H1 (cell line): ENCODE results near the gene PRKN. TPM values are rescaled to one million over a fixed set of nuclear protein-coding genes. Genes with fewer than 3 reads are reported as not detected.

Experiments
- CTCF ChIA-PET: fragments of 300-600 bp; sonication (Branson Sonifier 250); formaldehyde crosslinking; loops from one replicate; lab custom pipeline; 2021; ENCODE audit not compliant: partially characterized antibody; lab: Charles Lee
- POLR2A ChIA-PET: fragments of 300-600 bp; sonication (Branson Sonifier 250); formaldehyde crosslinking; loops from one replicate; lab custom pipeline; 2021; ENCODE audit warnings: inconsistent platforms; ENCODE audit not compliant: partially characterized antibody; lab: Charles Lee
- DNase-seq, 2 experiments: peaks; one replicate each; pipeline versions ENCODE4 v3.0.0 to v3.0.0-alpha.2; 2010 to 2022; ENCODE audit warnings: low spot score in 2 of 2, low read depth in 1 of 2, mixed read lengths in 1 of 2
- FAIRE-seq: peaks from 2 replicates; lab custom pipeline; 2011; peaks lifted over from hg19 to GRCh38; lab: Jason Lieb, UNC
- H2AFZ ChIP-seq: 2 replicates; pipeline ENCODE4 v1.8.1; 2012; ENCODE audit warnings: low read length, inconsistent platforms
- H2AK5ac ChIP-seq: 2 replicates; pipeline ENCODE4 v1.6.1; 2013; ENCODE audit warnings: low read depth, low read length
- H2BK120ac ChIP-seq: replicated peaks from 2 replicates; pipeline ENCODE3; 2013; ENCODE audit warnings: low read depth, low read length, inconsistent platforms
- H2BK12ac ChIP-seq: 2 replicates; pipeline ENCODE4 v1.6.1; 2013; ENCODE audit warnings: low read depth, low read length
- H2BK15ac ChIP-seq: 2 replicates; pipeline ENCODE4 v1.6.1; 2013; ENCODE audit warnings: low read length
- H2BK20ac ChIP-seq: 2 replicates; pipeline ENCODE4 v1.6.1; 2013; ENCODE audit warnings: low read length
- H2BK5ac ChIP-seq: 2 replicates; pipeline ENCODE4 v1.6.1; 2013; ENCODE audit warnings: low read depth, low read length
- H3K14ac ChIP-seq: 2 replicates; pipeline ENCODE4 v1.6.1; 2013; ENCODE audit warnings: inconsistent platforms; ENCODE audit not compliant: insufficient read length
- H3K18ac ChIP-seq: 2 replicates; pipeline ENCODE4 v1.6.1; 2013; ENCODE audit warnings: low read length; ENCODE audit errors: extremely low read depth
- H3K23ac ChIP-seq: 2 replicates; pipeline ENCODE4 v1.6.1; 2013; ENCODE audit warnings: inconsistent platforms; ENCODE audit not compliant: insufficient read length
- H3K23me2 ChIP-seq: 2 replicates; pipeline ENCODE4 v1.6.1; 2013; ENCODE audit warnings: low read depth, low read length
- H3K27ac ChIP-seq: 2 replicates; pipeline ENCODE4 v1.6.1; 2011; ENCODE audit warnings: low read depth, low read length, inconsistent platforms
- H3K27me3 ChIP-seq, 4 experiments: replicated peaks in 1 of 4; 1 replicate in 1 of 4; 2 replicates in 3 of 4; pipeline versions ENCODE4 v1.6.1 to v1.8.1; 2011 to 2013; ENCODE audit warnings: low read length in 3 of 4, mild to moderate bottlenecking in 3 of 4, inconsistent platforms in 2 of 4, mixed read lengths in 2 of 4, moderate library complexity in 1 of 4; ENCODE audit not compliant: control insufficient read depth in 3 of 4, insufficient read depth in 3 of 4; ENCODE audit errors: extremely low read depth in 1 of 4
- H3K36me3 ChIP-seq, 4 experiments: 2 replicates each; pipeline versions ENCODE4 v1.6.1 to v1.8.1; 2011 to 2013; ENCODE audit warnings: mild to moderate bottlenecking in 4 of 4, low read length in 3 of 4, moderate library complexity in 2 of 4, control low read depth in 1 of 4, inconsistent platforms in 1 of 4; ENCODE audit not compliant: insufficient read depth in 4 of 4, control insufficient read depth in 2 of 4
- H3K4ac ChIP-seq: replicated peaks from 2 replicates; pipeline ENCODE3; 2013; ENCODE audit warnings: low read length, low read depth, mixed read lengths, inconsistent platforms; ENCODE audit not compliant: insufficient read length
- H3K4me1 ChIP-seq, 4 experiments: replicated peaks in 1 of 4; 1 replicate in 1 of 4; 2 replicates in 3 of 4; pipeline versions ENCODE4 v1.6.1 to v1.8.1; 2011 to 2013; ENCODE audit warnings: low read length in 3 of 4, inconsistent platforms in 2 of 4, mixed read lengths in 1 of 4; ENCODE audit not compliant: insufficient read depth in 4 of 4, control insufficient read depth in 3 of 4
- H3K4me2 ChIP-seq, 2 experiments: 2 replicates each; pipeline versions ENCODE4 v1.6.1 to v1.8.1; 2011 to 2013; ENCODE audit warnings: low read depth in 2 of 2, low read length in 2 of 2, control low read depth in 1 of 2, inconsistent platforms in 1 of 2, mild to moderate bottlenecking in 1 of 2; ENCODE audit not compliant: insufficient read depth in 1 of 2
- H3K4me3 ChIP-seq, 4 experiments: fragments of 200-600, 300-600 bp in 1 of 4; sonication (generic), shearing (Covaris generic), sonication (Bioruptor Twin) in 1 of 4; 2 replicates each; pipeline versions ENCODE4 v1.5.1 to v1.8.1; 2011 to 2016; ENCODE audit warnings: low read length in 4 of 4, low read depth in 3 of 4, control low read depth in 2 of 4, inconsistent platforms in 2 of 4, mild to moderate bottlenecking in 2 of 4, mixed read lengths in 1 of 4, moderate library complexity in 1 of 4; ENCODE audit not compliant: insufficient read depth in 2 of 4; ENCODE audit errors: extremely low read depth in 1 of 4
- H3K56ac ChIP-seq: replicated peaks from 2 replicates; pipeline ENCODE3; 2013; ENCODE audit warnings: low read depth, mild to moderate bottlenecking, mixed read lengths, low read length, inconsistent platforms; ENCODE audit not compliant: insufficient read length
- H3K79me1 ChIP-seq: 2 replicates; pipeline ENCODE4 v1.6.1; 2013; ENCODE audit warnings: low read depth, low read length, control low read depth
- H3K79me2 ChIP-seq, 2 experiments: 2 replicates each; pipeline versions ENCODE4 v1.6.1 to v1.8.1; 2012 to 2013; ENCODE audit warnings: low read length in 2 of 2, mild to moderate bottlenecking in 2 of 2, inconsistent platforms in 1 of 2; ENCODE audit not compliant: insufficient read depth in 2 of 2, control insufficient read depth in 1 of 2
- H3K9ac ChIP-seq, 4 experiments: replicated peaks in 1 of 4; 1 replicate in 1 of 4; 2 replicates in 3 of 4; pipeline versions ENCODE4 v1.6.1 to v1.8.1; 2011 to 2013; ENCODE audit warnings: low read depth in 3 of 4, low read length in 3 of 4, control low read depth in 2 of 4, mild to moderate bottlenecking in 2 of 4, moderate library complexity in 2 of 4, inconsistent platforms in 1 of 4; ENCODE audit errors: extremely low read depth in 1 of 4
- H3K9me3 ChIP-seq, 2 experiments: 2 replicates each; pipeline versions ENCODE4 v1.6.1 to v1.8.1; 2012 to 2013; ENCODE audit warnings: mild to moderate bottlenecking in 2 of 2, moderate library complexity in 2 of 2, control low read depth in 1 of 2, inconsistent platforms in 1 of 2, low read depth in 1 of 2, low read length in 1 of 2, mixed read lengths in 1 of 2; ENCODE audit not compliant: insufficient read depth in 2 of 2
- H4K20me1 ChIP-seq, 2 experiments: replicated peaks in 1 of 2; 2 replicates each; pipeline versions ENCODE3 to v1.8.1; 2011 to 2013; ENCODE audit warnings: inconsistent platforms in 2 of 2, low read length in 2 of 2, mild to moderate bottlenecking in 1 of 2; ENCODE audit not compliant: insufficient read depth in 2 of 2, control insufficient read depth in 1 of 2
- H4K5ac ChIP-seq: 2 replicates; pipeline ENCODE4 v1.6.1; 2013; ENCODE audit warnings: low read length, low read depth, mixed read lengths, inconsistent platforms; ENCODE audit not compliant: insufficient read length
- H4K8ac ChIP-seq: 2 replicates; pipeline ENCODE4 v1.8.0; 2013; ENCODE audit warnings: mild to moderate bottlenecking, moderate library complexity, low read length, inconsistent platforms; ENCODE audit not compliant: insufficient read depth; ENCODE audit errors: extremely low read depth
- H4K91ac ChIP-seq: replicated peaks from 2 replicates; pipeline ENCODE3; 2013; ENCODE audit warnings: low read length, mixed read lengths, inconsistent platforms; ENCODE audit not compliant: insufficient read length
- CTCF ChIP-seq, 3 experiments: IDR thresholded peaks; 1 replicate in 2 of 3; 2 replicates in 1 of 3; pipeline versions ENCODE4 v1.5.1 to v1.6.1; 2011; ENCODE audit warnings: low read length in 3 of 3, mild to moderate bottlenecking in 3 of 3, inconsistent platforms in 2 of 3, low read depth in 1 of 3, moderate library complexity in 1 of 3; ENCODE audit not compliant: insufficient read depth in 1 of 3; ENCODE audit errors: control extremely low read depth in 1 of 3
- WGBS, 2 experiments: shearing (Covaris generic) in 1 of 2; methylation state at CpG; one replicate each; pipeline versions ENCODE4 v1.1.6 to v1.1.7; 2013 to 2015; ENCODE audit warnings: low lambda C conversion rate in 2 of 2, mixed read lengths in 2 of 2, inconsistent platforms in 1 of 2, low coverage in 1 of 2, missing lambda C conversion rate in 1 of 2; ENCODE audit not compliant: insufficient replicate concordance in 2 of 2, insufficient coverage in 1 of 2, insufficient read length in 1 of 2; ENCODE audit errors: extremely low coverage in 1 of 2, missing lambda C conversion rate in 1 of 2; 5-methylcytosine and 5-hydroxymethylcytosine counted together
- polyA plus RNA-seq, 7 experiments: library from polyadenylated mRNA; depleted of rRNA in 3 of 7; stranded (reverse) in 5 of 7; unstranded in 2 of 7; fragments of >200 nt in 5 of 7; fragments of 200-250 nt in 2 of 7; gene quantifications; 1 replicate in 5 of 7; 2 replicates in 1 of 7; 4 replicates in 1 of 7; pipeline versions ENCODE4 v1.2.1 to v1.2.3, GENCODE V29; 2011 to 2013; ENCODE audit warnings: missing spikeins in 2 of 7, mixed read lengths in 2 of 7
- total RNA-seq: library from RNA; stranded (reverse); fragmentation: NEBNext Ultra II Directional; extraction: Animal tissue kit (Norgen Biotek cat#: 25700); gene quantifications from 2 replicates; pipeline ENCODE4 v1.2.1, GENCODE V29; 2021

The PRKN gene
- total and polyA plus RNA-seq, 2 of the 8 experiments (the other 6 are each of a cell fraction or from before 2014, with no cell fraction given): 0.13 to 0.29 TPM

GRCh38 chr6:161890832-161891297 lies 836.7 kb downstream of the PRKN start:
- Histone ChIP-seq H3K18ac (no peak overlapping the region), H3K27ac (no peak overlapping the region), H3K4me1 (peaks cover 5 to 13% (median 11%) of the 10 kb centered on the region in 4 experiments; a peak in 5 of 7 replicates), H3K9me3 (no peaks in the 10 kb centered on the region), H3K36me3 (no peaks in the 10 kb centered on the region), H4K20me1 (no peaks in the 10 kb centered on the region), H2BK5ac (no peak overlapping the region), H3K27me3 (peaks cover 0 to 5% (median 0%) of the 10 kb centered on the region in 4 experiments; a peak in 4 of 7 replicates), H2BK120ac (no peak overlapping the region), H3K9ac (no peak overlapping the region), H3K79me1 (no peaks in the 10 kb centered on the region), H3K79me2 (no peaks in the 10 kb centered on the region), H3K14ac (no peak overlapping the region), H2AFZ (no peak overlapping the region), H4K91ac (no peak overlapping the region), H4K8ac (no peak overlapping the region), H3K4ac (no peak overlapping the region), H2BK12ac (no peak overlapping the region), H3K56ac (no peak overlapping the region), H3K4me3 (peak overlapping the region in 1 of 4 experiments; percentile 15; a peak in 2 of 8 replicates), H2BK15ac (no peak overlapping the region), H2AK5ac (no peak overlapping the region), H3K4me2 (peak overlapping the region; percentile 35 to 52; a peak in 3 of 4 replicates), H3K23ac (no peak overlapping the region), H3K23me2 (no peaks in the 10 kb centered on the region), H2BK20ac (no peak overlapping the region), H4K5ac (no peak overlapping the region)
- TF ChIP-seq CTCF (IDR thresholded peaks at IDR 0.05; ENCODE audit: control extremely low read depth in 1 of 3, insufficient read depth in 1 of 3, low read depth in 1 of 3, low read length in 3 of 3): no peak
- WGBS, 2 experiments: 46% methylated on average over 15 of the region's 15 CpGs; no CpG with 5 or more reads in 1 of the 2 experiments
- ChIA-PET CTCF (no interaction called here), POLR2A (no interaction called here)
- DNase-seq: no peak
- FAIRE-seq: no peak
